Ammon's horn (tissue), 1 donor: ENCODE measurements around the gene ADAMTS2.
"Not testable (repeated sequence)": the region's sequence is repeated elsewhere in the genome, so short reads cannot be mapped to it uniquely, and the experiment has no call there.

ENCODE experiments used
- DNase-seq: peaks from one replicate; pipeline ENCODE4 v3.0.0-alpha.2; 2016; ENCODE audit warnings: low spot score

Gene ADAMTS2

DNA sequence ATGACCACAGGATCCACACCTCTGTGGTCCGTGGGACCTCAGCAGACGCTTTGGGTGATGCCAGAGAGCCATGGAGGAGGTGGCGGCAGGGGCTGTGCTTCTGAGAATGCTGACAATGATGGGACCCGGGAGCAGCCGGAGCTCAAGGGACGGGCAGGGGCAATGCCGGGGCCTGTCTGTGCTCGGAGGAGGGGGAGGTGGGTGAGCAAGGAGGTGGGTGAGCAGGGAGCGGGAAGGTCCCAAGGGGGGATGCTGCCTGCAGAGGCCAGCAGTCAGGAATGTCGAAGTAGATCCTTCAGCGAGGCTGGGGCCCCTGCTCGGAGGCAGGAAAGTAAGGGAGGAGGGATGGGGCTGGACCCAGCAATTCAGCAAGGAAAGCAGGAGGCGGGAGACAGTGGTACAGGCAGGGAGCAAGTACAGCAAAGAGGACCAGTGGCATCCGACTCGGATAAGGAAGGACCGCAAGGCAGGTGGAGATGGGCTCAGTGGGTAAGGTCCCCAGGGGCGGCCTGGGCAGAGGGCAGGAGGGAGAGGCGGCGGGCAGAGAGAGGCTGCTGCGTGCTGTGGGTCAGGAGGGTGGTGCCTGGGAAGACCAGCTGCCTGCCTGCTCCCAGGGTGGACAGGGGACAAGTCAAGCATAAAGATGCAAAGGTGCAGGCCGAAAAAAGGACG lies 49.0 kb downstream of the ADAMTS2 start:
- DNase-seq: no peak

GRCh38 chr5:179295778-179296149 lies 49.5 kb downstream of the ADAMTS2 start:
- DNase-seq: no peak

DNA sequence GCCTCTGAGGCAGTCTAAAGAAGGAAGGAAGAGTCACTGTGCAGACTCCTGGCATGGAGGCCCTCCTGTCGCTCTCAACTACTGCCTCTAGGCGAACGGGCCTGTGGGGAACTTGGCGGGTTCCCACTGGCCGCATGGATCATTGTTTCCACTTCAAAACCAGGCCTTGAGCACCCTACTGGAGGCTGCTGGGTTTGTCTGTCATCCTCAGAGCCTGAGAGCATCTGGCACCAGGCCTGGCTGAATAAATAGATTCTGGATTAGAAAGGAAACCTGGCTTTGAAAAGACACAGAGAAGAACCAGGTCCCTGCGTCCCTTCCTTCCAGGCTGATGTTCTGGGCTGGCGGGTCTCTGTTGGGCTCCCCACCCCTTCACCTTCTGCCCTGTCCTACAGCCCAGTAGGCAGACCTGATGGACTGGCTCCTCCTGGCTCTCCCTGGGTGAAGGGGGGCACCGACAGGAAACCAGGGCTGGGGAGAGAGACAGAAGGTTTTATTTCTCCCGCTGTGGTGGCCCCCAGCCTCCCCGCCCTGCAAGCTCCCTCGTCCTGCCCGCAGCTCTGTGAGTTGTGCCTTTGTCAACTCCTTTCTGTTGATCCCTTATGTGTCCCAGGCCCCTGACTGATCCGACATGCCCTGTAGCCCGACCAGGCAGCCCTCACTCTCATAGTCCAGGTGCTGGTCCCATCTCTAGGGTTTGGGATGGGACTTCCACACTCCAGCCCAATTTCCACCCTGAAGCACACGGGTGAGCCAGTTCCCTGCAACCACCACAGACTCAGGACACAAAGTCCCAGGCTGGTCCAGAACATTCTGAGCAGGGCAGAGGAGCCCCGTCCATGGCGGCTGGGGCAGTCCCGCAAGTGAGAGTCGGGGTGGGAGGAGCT lies 50.1 kb downstream of the ADAMTS2 start:
- DNase-seq: no peak

- DNase-seq: no peak
These were observed 51.0 kb downstream of the ADAMTS2 start for GRCh38 chr5:179294131-179294780.

DNA sequence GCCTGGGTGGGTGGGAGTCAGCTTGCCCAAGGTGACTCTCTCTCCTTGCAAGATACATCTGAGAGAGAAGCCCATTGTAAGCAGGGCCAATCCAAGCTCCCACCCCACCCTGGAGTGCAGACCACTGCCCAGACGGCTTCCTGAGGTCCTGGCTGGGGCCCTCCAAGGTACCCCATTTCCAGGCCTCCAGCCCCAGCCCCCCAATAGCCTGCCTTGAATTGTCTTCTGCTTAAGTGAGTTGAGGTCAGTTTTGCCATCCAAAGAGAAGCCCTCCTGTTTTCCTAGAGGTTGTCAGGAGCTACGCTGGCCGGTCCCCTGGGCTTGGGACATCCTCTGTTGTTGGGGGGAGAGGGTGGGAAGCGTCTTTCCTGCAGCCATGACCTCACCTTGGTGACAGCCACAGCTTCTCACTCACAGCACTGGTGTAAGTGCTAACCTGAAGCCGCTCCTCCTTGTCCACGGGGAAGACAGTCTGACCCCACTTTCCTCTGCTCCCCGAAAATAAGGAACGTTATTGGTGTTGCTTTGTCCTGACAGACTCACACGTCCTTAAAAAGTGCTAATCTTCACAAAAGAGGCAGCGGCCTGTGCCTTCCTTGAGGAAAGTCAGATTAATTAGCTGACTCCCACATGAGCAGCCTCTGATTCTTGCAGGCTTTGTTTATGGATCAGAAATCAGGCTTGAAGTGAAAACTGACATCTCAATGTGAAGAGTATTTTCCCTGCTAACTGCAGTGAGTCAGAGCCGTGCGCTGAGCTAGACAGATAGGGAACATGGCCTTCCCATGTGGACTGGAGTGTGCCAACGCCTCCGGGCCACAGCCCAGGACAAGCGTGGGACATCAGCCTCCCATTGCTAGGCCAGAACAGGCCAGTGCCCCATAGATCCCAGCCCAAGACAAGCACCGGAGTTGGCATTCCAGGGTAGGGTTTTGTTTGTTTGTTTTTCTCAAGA lies 52.3 kb downstream of the ADAMTS2 start:
- DNase-seq: no peak

- DNase-seq: no peak
These were observed 53.1 kb downstream of the ADAMTS2 start for GRCh38 chr5:179292202-179292601.

- no peak for DNase-seq
These were observed 54.4 kb downstream of the ADAMTS2 start for GRCh38 chr5:179290681-179291540.

- DNase-seq: no peak
These were observed 55.4 kb downstream of the ADAMTS2 start for GRCh38 chr5:179289756-179290385.

GRCh38 chr5:179288809-179289185 lies 56.5 kb downstream of the ADAMTS2 start:
- no peak for DNase-seq

DNA sequence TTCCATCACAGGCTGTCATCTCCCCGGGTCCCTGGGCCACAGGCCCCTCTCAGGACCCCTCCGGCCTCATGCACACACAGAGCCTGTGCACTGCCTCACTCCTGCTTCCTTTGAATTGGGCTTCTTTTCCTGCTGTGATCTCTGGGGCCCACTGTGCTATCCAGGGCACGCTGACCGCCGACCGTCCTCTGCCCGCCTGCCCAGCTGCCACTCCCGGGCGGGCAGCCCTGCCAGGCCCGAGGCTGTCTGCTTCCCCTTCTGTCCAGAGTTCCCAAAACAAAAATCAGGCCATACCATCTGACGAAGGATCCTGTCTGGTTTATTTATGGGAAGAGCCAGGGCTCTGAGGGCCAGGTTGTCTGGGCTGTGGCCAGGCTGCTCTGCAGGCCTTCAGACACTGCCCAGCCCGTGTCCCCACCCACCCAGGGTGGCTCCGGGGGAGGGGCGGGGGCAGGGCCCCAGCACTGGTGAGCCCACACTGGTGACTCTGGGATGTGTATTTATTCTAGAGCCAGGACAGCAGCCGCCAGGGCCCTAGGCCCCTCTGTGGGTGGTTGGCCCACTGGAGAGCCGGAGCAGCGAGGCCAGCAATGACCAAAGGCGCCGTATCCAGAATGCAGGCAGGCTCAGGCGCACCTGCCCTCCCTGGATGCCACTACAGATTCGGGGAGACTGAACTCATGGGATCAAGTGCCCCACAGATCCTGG lies 57.0 kb downstream of the ADAMTS2 start:
- no peak for DNase-seq

- DNase-seq: no peak
These were observed 57.6 kb downstream of the ADAMTS2 start for GRCh38 chr5:179287631-179288030.

DNA sequence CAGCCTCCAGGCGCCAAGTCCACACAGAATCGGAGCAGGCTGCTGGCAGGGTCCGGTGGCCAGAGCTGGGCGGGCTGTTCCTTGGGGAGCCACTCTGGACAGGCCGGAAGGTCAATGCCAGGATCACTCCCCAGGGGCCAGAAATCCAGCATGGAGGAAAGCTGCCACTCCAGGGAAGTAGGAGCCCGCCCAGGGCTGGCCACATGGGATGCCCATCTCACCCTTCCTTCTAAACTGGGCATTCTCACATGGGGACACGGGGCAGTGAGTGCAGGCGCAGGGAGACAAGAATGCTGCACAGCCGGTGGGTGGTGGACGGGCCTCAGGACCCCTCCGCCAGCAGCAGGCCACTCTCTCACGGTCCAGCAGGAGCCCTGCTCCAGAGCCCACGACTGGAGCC lies 58.2 kb downstream of the ADAMTS2 start:
- DNase-seq: no peak

DNA sequence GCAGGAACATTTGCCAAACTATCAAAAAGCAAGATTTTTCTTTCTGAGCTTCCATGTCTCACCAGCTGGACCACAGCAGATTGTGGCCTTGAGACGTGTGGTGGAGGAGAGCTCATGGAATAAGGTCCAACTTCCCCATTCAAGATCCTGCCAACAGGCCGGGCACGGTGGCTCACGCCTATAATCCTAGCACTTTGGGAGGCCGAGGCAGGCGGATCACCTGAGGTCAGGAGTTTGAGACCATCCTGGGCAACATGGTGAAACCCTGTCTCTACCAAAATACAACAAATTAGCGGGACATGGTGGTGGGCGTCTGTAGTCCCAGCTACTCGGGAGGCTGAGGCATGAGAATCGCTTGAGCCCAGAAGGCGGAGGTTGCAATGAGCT lies 59.5 kb downstream of the ADAMTS2 start:
- not testable (repeated sequence) for DNase-seq

- DNase-seq: peak; percentile 60
These were observed 60.3 kb downstream of the ADAMTS2 start for GRCh38 chr5:179284751-179285631.

DNA sequence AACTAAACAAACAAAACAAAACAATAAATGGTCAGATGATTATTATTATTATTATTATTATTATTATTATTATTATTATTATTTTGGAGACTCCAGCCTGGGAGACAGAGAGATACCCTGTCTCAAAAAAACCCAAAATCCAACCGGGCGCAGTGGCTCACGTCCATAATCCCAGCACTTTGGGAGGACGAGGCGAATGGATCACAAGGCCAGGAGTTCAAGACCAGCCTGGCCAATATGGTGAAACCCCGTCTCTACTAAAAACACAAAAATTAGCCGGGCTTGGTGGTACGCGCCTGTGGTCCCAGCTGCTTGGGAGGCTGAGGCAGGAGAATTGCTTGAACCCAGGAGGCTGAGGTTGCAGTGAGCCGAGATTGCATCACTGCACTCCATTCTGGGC lies 61.4 kb downstream of the ADAMTS2 start:
- not testable (repeated sequence) for DNase-seq

- DNase-seq: no peak
These were observed 63.6 kb downstream of the ADAMTS2 start for GRCh38 chr5:179281694-179282093.

DNA sequence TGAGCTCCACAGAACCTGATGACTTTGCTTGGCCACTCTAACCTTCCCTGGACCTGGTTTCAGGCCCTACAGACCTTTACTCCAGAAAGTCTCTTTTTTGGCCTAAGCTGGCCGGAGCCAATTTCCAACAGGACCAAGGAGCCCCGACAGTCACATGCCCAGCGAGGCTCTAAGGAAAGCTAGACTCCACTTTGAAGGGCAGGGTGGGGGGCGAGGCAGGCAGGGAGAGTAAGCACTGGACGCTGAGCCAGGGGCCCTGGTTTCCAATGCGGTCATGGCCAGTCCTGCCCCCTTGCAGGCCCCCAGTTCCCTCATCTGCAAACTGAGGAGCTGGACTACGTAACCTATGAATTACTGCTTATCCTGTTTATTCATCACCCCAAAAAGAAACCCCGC lies 65.2 kb downstream of the ADAMTS2 start:
- no peak for DNase-seq

DNA sequence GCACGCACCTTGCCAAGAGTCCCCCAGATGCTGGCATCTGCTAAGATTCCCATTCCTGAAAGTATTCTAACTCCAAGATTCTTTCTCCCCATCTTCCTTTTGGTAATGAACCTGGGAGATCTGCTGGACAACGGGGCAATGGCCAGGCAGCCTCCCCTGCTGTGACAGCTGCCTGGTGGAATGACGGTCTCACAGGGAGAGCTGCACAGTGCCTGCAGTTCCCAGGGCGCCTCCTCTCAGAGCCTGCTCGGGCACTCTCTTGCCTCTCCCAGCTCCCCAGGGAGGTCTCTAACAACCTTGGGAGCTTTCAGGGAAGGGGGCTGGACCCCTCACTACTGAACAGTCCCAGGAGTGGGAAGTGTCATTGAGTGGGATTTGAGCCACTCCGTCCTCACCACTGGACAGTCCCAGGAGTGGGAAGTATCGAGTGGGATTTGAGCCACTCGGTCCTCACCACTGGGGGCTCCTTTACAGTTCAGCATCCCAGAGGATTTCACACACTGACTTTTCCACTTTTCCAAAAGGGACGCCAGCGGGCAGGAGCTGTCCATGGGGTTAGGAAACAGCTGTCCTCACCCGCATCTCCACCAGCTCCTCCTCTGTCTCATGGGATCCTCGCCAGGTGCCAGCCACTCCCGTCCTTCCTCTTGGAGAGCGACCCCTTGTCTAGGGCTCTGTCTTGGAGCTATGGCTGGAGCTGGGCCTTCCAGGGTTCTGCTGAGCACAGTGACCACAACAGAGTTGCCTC lies 65.7 kb downstream of the ADAMTS2 start:
- DNase-seq: no peak
